Mesenchymal stem cell (in vitro differentiated cells and primary cell): ENCODE measurements around the gene EXOC6B.

ENCODE experiments used
- DNase-seq: peaks from one replicate; pipeline ENCODE4 v3.0.0-alpha.2; 2013
- H2AFZ ChIP-seq: one replicate; pipeline ENCODE4 v1.6.1; 2013; ENCODE audit warnings: low read depth, mild to moderate bottlenecking, control low read depth, inconsistent platforms, low read length, moderate library complexity
- H2AK5ac ChIP-seq: 2 replicates; pipeline ENCODE4 v1.6.1; 2013; ENCODE audit warnings: low read length, moderate library complexity, mild to moderate bottlenecking, inconsistent platforms; ENCODE audit not compliant: severe bottlenecking
- H2BK120ac ChIP-seq: one replicate; pipeline ENCODE4 v1.6.1; 2013; ENCODE audit warnings: low read depth, mild to moderate bottlenecking, inconsistent platforms, low read length, moderate library complexity
- H2BK12ac ChIP-seq, 2 experiments: one replicate each; pipeline ENCODE4 v1.6.1; 2013; ENCODE audit warnings: inconsistent platforms in 2 of 2, low read length in 2 of 2, mild to moderate bottlenecking in 2 of 2, moderate library complexity in 2 of 2, control low read depth in 1 of 2
- H2BK15ac ChIP-seq: one replicate; pipeline ENCODE4 v1.6.1; 2013; ENCODE audit warnings: mild to moderate bottlenecking, low read depth, inconsistent platforms; ENCODE audit not compliant: poor library complexity, severe bottlenecking
- H2BK5ac ChIP-seq: 2 replicates; pipeline ENCODE4 v1.6.1; 2013; ENCODE audit warnings: low read depth, mild to moderate bottlenecking, low read length, control low read depth, inconsistent platforms; ENCODE audit not compliant: poor library complexity, severe bottlenecking
- H3K14ac ChIP-seq, 2 experiments: one replicate each; pipeline ENCODE4 v1.6.1; 2013; ENCODE audit warnings: inconsistent platforms in 2 of 2, low read length in 2 of 2, control low read depth in 1 of 2, mild to moderate bottlenecking in 1 of 2, moderate library complexity in 1 of 2
- H3K18ac ChIP-seq, 2 experiments: one replicate each; pipeline ENCODE4 v1.6.1; 2013; ENCODE audit warnings: inconsistent platforms in 2 of 2, low read length in 2 of 2, control low read depth in 1 of 2, low read depth in 1 of 2, mild to moderate bottlenecking in 1 of 2
- H3K23ac ChIP-seq, 2 experiments: one replicate each; pipeline ENCODE4 v1.6.1; 2013; ENCODE audit warnings: inconsistent platforms in 2 of 2, low read length in 2 of 2, mild to moderate bottlenecking in 2 of 2, moderate library complexity in 2 of 2, control low read depth in 1 of 2
- H3K27ac ChIP-seq: 2 replicates; pipeline ENCODE4 v1.5.1; 2013; ENCODE audit warnings: mild to moderate bottlenecking, moderate library complexity, low read length, control low read depth, inconsistent platforms; ENCODE audit not compliant: poor library complexity, severe bottlenecking
- H3K27me3 ChIP-seq, 2 experiments: 2 replicates each; pipeline versions ENCODE4 v1.6.1 to v1.7.0; 2013; ENCODE audit warnings: low read length in 2 of 2, mild to moderate bottlenecking in 2 of 2, moderate library complexity in 2 of 2, control low read depth in 1 of 2, inconsistent platforms in 1 of 2; ENCODE audit not compliant: control insufficient read depth in 1 of 2, insufficient read depth in 1 of 2
- H3K36me3 ChIP-seq, 2 experiments: 2 replicates each; pipeline versions ENCODE4 v1.6.1 to v1.7.0; 2013; ENCODE audit warnings: low read length in 2 of 2, control low read depth in 1 of 2, inconsistent platforms in 1 of 2, low read depth in 1 of 2, mild to moderate bottlenecking in 1 of 2; ENCODE audit not compliant: insufficient read depth in 2 of 2, control insufficient read depth in 1 of 2
- H3K4ac ChIP-seq, 2 experiments: one replicate each; pipeline ENCODE4 v1.6.1; 2013; ENCODE audit warnings: inconsistent platforms in 2 of 2, low read length in 2 of 2, mild to moderate bottlenecking in 2 of 2, moderate library complexity in 2 of 2, control low read depth in 1 of 2, low read depth in 1 of 2
- H3K4me1 ChIP-seq: 2 replicates; pipeline ENCODE4 v1.6.1; 2013; ENCODE audit warnings: low read depth, low read length, control low read depth; ENCODE audit not compliant: control insufficient read depth, insufficient read depth
- H3K4me2 ChIP-seq: 2 replicates; pipeline ENCODE4 v1.6.1; 2013; ENCODE audit warnings: low read length, mild to moderate bottlenecking, inconsistent platforms; ENCODE audit not compliant: poor library complexity, severe bottlenecking
- H3K4me3 ChIP-seq, 2 experiments: 2 replicates each; pipeline versions ENCODE4 v1.5.1 to v1.7.0; 2013; ENCODE audit warnings: low read length in 2 of 2, mild to moderate bottlenecking in 2 of 2, control low read depth in 1 of 2, low read depth in 1 of 2; ENCODE audit not compliant: insufficient read depth in 1 of 2
- H3K79me1 ChIP-seq: replicated peaks from 2 replicates; pipeline ENCODE4 v1.6.1; 2013; ENCODE audit warnings: mild to moderate bottlenecking, control low read depth, low read length, inconsistent platforms; ENCODE audit not compliant: poor library complexity, severe bottlenecking
- H3K9ac ChIP-seq: 2 replicates; pipeline ENCODE4 v1.7.0; 2013; ENCODE audit warnings: mild to moderate bottlenecking, low read length, moderate library complexity
- H3K9me3 ChIP-seq: 2 replicates; pipeline ENCODE4 v1.7.0; 2013; ENCODE audit warnings: mild to moderate bottlenecking, low read length; ENCODE audit not compliant: control insufficient read depth
- H4K8ac ChIP-seq: one replicate; pipeline ENCODE4 v1.6.1; 2013; ENCODE audit warnings: inconsistent platforms, mild to moderate bottlenecking, low read length, moderate library complexity
- H4K91ac ChIP-seq: one replicate; pipeline ENCODE4 v1.6.1; 2013; ENCODE audit warnings: mild to moderate bottlenecking, low read length, inconsistent platforms
- WGBS: methylation state at CpG from one replicate; pipeline ENCODE4 v1.1.7; 2013; ENCODE audit warnings: mixed read lengths; 5-methylcytosine and 5-hydroxymethylcytosine counted together

Gene EXOC6B

GRCh38 chr2:72176281-72176680 is 649.6 kb downstream of the EXOC6B start:
- no peaks in the 10 kb centered on the region for H3K27me3 ChIP-seq
- no CpG with 5 or more reads among the region's 1 CpG for WGBS
- H2AFZ ChIP-seq = no peak overlapping the region
- H3K4me3 ChIP-seq = no peak overlapping the region
- H3K9ac ChIP-seq = no peak overlapping the region
- H3K4me1 ChIP-seq = peaks cover 8% of the 10 kb centered on the region
- no peak overlapping the region for H2AK5ac ChIP-seq
- H3K4me2 ChIP-seq = no peak overlapping the region
- H2BK120ac ChIP-seq = no peak overlapping the region
- no peak for DNase-seq
- H3K23ac ChIP-seq = no peak overlapping the region
- H3K79me1 ChIP-seq = no peaks in the 10 kb centered on the region
- no peak overlapping the region for H2BK12ac ChIP-seq
- H3K18ac ChIP-seq = no peak overlapping the region
- no peak overlapping the region for H4K8ac ChIP-seq
- H3K4ac ChIP-seq = no peak overlapping the region
- peaks cover 15 to 46% of the 10 kb centered on the region in 2 experiments for H3K36me3 ChIP-seq
- H3K9me3 ChIP-seq = no peaks in the 10 kb centered on the region
- H4K91ac ChIP-seq = no peak overlapping the region
- H3K14ac ChIP-seq = no peak overlapping the region
- no peak overlapping the region for H2BK5ac ChIP-seq
- H2BK15ac ChIP-seq = no peak overlapping the region
- H3K27ac ChIP-seq = no peak overlapping the region

GRCh38 chr2:72175636-72176035 is 650.2 kb downstream of the EXOC6B start:
- Histone ChIP-seq H2BK12ac (no peak overlapping the region), H2AK5ac (no peak overlapping the region), H3K9ac (no peak overlapping the region), H3K9me3 (no peaks in the 10 kb centered on the region), H3K36me3 (peaks cover 15 to 46% of the 10 kb centered on the region in 2 experiments), H3K4ac (no peak overlapping the region), H3K14ac (no peak overlapping the region), H3K27me3 (no peaks in the 10 kb centered on the region), H4K8ac (no peak overlapping the region), H3K23ac (no peak overlapping the region), H3K4me1 (peaks cover 8% of the 10 kb centered on the region), H3K79me1 (no peaks in the 10 kb centered on the region), H3K4me3 (no peak overlapping the region), H2BK120ac (no peak overlapping the region), H3K27ac (no peak overlapping the region), H3K18ac (no peak overlapping the region), H2AFZ (no peak overlapping the region), H3K4me2 (no peak overlapping the region), H2BK5ac (no peak overlapping the region), H4K91ac (no peak overlapping the region), H2BK15ac (no peak overlapping the region)
- WGBS = 96% methylated on average over 3 of the region's 4 CpGs
- DNase-seq = no peak

GRCh38 chr2:72173640-72174321 is 652.1 kb downstream of the EXOC6B start:
- no peak overlapping the region for H2AK5ac ChIP-seq
- WGBS = 52% methylated on average over 8 of the region's 8 CpGs

GRCh38 chr2:72172478-72172877 is 653.4 kb downstream of the EXOC6B start:
- Histone ChIP-seq H2BK15ac (no peak overlapping the region), H3K14ac (no peak overlapping the region), H2AK5ac (no peak overlapping the region), H3K79me1 (no peaks in the 10 kb centered on the region), H3K27ac (no peak overlapping the region), H3K36me3 (peaks cover 2 to 25% of the 10 kb centered on the region in 2 experiments), H4K91ac (no peak overlapping the region), H4K8ac (no peak overlapping the region), H2BK5ac (no peak overlapping the region), H3K4ac (no peak overlapping the region), H3K4me1 (peaks cover 8% of the 10 kb centered on the region), H3K27me3 (no peaks in the 10 kb centered on the region), H3K9me3 (no peaks in the 10 kb centered on the region), H3K23ac (no peak overlapping the region), H2BK12ac (no peak overlapping the region), H3K9ac (no peak overlapping the region), H3K4me3 (no peak overlapping the region), H2BK120ac (no peak overlapping the region), H2AFZ (no peak overlapping the region), H3K18ac (no peak overlapping the region), H3K4me2 (no peak overlapping the region)
- DNase-seq = no peak
- 100% methylated on average over 1 of the region's 2 CpGs for WGBS

More at GRCh38 chr2:72173640-72174321, 652.1 kb downstream of the EXOC6B start:
- Histone ChIP-seq H3K36me3 (peaks cover 9 to 38% of the 10 kb centered on the region in 2 experiments), H3K14ac (no peak overlapping the region), H2BK15ac (no peak overlapping the region), H3K79me1 (no peaks in the 10 kb centered on the region), H3K18ac (no peak overlapping the region), H2BK120ac (no peak overlapping the region), H3K9me3 (no peaks in the 10 kb centered on the region), H3K4me2 (no peak overlapping the region), H4K91ac (no peak overlapping the region), H4K8ac (no peak overlapping the region), H3K27ac (peak overlapping the region; percentile 13), H3K9ac (no peak overlapping the region), H3K27me3 (no peaks in the 10 kb centered on the region), H3K4ac (no peak overlapping the region), H3K23ac (no peak overlapping the region), H2BK12ac (no peak overlapping the region), H2AFZ (no peak overlapping the region), H3K4me3 (no peak overlapping the region), H3K4me1 (peaks cover 8% of the 10 kb centered on the region), H2BK5ac (no peak overlapping the region)
- DNase-seq = peak; percentile 35
